NOMO-1 treated with DMSO at 0.1 percent for 48 hours (cell line): Measurements from ENCODE around the gene CHRNG.

ENCODE experiments used
- DNase-seq: peaks from one replicate; lab custom pipeline; 2025; ENCODE audit not compliant: unreplicated experiment; lab: John Stamatoyannopoulos, UW

The CHRNG gene

GRCh38 chr2:232505856-232506255 lies 33.6 kb upstream of the CHRNG start:
- DNase-seq = no peak

DNA sequence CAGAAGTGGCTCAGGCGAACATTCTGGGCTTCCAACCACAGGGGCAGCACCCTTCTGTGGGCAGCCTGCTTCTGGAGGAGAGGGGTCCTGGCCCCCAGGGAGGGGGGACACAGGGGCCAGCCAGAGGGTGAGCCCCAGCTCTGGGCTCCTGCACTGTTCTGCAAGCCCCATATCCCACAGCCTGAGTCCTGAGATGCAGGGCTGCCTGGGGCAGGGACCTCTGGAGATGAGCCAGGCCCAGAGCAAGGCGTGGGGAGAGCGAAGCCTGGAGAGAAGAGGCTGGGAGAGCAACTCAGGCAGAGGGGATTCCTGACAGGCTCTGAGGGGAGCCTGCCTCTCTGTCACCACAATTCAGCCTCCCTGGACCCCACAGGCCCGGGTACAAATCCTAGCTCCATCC lies 32.8 kb upstream of the CHRNG start:
- DNase-seq = no peak

DNA sequence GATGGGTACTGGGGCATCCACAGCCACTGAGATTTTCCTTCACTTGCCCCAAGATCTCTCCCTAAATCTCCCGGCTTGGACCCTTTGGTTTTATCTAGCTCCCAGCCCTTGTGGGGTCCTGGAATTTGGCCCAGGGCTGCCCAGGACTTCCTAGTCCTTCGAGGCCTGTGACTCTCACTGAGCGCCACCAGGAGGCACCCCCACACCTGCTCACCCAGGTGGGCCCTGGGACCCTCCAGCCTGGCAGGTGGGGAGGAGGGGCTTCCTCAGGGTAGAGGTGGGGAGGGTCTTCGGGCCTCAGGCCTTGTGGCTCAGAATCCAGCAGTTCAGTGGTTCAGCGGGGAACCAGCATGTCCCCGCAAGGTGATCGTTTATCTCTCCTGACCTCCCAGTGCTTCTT lies 31.2 kb upstream of the CHRNG start:
- no peak for DNase-seq

- no peak for DNase-seq
These were observed 28.1 kb upstream of the CHRNG start for GRCh38 chr2:232511336-232511890.

GRCh38 chr2:232512602-232513001 lies 26.9 kb upstream of the CHRNG start:
- no peak for DNase-seq

- no peak for DNase-seq
These were observed 26.1 kb upstream of the CHRNG start for GRCh38 chr2:232513353-232513752.

DNA sequence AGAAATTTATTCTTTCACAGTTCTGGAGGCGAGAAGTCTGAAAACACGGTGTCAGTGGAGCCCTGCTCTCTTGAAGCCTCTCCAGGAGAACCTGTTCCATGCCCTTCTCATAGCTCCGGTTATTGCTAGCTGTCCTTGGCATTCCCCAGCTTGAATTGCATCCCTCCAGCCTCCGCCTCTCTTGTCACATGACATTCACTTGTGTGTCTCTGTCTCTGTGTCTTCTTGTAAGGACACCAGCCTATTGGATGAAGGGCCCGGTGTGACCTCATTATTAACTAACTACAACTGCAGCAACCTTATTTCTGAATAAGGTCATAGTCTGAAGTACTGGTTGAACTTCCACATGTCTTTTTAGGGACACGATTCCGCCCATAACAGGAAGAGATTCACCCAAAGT lies 23.9 kb upstream of the CHRNG start:
- no peak for DNase-seq

- no peak for DNase-seq
These were observed 22.9 kb upstream of the CHRNG start for GRCh38 chr2:232516551-232516950.

GRCh38 chr2:232518844-232519243 lies 20.6 kb upstream of the CHRNG start:
- DNase-seq = no peak

- DNase-seq = no peak
These were observed 19.7 kb upstream of the CHRNG start, which contains the start of gene PRSS56 for GRCh38 chr2:232519581-232520438. Gene PRSS56, plus strand, starts transcription at chr2:232520388. Its CDS starts 211 bp downstream, at chr2:232520599.

DNA sequence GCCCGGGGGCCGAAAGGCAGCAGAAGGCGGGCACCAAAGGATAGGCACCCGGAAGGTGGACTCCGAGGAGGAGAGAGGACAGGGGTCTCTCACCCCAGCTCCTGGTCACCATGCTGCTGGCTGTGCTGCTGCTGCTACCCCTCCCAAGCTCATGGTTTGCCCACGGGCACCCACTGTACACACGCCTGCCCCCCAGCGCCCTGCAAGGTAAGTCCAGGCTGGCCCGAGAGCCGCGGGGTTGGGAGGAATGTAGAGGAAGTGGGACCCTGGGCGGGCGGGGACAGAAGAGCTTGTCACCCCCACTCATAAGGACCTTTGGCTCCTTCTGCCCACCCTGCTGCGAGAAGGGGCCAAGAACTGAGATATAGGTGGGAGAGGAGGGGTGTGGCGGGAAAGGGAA lies 19.0 kb upstream of the CHRNG start:
- DNase-seq = no peak

DNA sequence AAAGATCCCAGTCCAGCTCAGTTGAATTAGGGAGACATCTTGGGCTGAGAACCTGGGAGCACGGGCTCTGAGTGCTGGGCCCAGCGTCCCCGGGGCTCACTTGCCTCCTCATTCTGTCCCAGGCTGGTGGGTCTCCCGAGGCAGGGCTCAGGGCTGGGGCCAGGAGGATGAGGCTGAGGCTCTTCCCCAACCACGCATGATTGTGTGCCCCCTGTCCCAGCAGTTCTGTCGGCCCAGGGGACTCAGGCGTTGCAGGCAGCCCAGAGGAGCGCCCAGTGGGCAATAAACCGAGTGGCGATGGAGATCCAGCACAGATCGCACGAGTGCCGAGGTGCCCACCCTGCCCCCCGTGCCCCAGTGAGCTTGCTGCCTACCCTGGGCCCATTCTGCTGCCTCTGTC lies 18.4 kb upstream of the CHRNG start:
- no peak for DNase-seq

- peak; percentile 18 for DNase-seq
These were observed 17.4 kb upstream of the CHRNG start for GRCh38 chr2:232521959-232522622.

DNA sequence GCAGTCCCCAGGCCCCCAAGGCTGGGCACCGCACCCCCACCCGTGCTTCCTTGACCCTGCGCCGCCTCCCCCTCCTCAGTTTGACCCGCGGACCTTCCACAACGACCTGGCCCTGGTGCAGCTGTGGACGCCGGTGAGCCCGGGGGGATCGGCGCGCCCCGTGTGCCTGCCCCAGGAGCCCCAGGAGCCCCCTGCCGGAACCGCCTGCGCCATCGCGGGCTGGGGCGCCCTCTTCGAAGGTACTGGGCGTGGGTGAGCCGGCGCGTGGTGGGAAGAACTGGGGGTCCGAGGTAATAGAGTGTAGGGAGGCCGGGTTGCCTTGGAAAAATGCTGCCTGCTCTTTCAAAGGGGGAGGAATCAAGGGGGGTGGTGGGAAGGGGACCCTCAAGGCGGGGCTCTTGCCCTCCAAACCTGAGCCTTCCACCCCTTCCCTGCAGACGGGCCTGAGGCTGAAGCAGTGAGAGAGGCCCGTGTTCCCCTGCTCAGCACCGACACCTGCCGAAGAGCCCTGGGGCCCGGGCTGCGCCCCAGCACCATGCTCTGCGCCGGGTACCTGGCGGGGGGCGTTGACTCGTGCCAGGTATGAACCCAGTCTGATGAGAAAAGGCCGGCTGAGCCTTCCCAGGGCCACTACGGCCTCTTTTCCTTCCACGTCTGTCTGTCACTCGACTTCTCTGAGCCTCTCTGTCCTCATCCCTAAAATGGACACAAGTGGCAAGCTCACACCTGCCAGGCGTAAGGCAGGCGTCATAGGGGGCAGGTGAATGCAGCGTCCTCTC lies 16.7 kb upstream of the CHRNG start:
- DNase-seq = no peak

- no peak for DNase-seq
These were observed 16.1 kb upstream of the CHRNG start for GRCh38 chr2:232523402-232523681.

DNA sequence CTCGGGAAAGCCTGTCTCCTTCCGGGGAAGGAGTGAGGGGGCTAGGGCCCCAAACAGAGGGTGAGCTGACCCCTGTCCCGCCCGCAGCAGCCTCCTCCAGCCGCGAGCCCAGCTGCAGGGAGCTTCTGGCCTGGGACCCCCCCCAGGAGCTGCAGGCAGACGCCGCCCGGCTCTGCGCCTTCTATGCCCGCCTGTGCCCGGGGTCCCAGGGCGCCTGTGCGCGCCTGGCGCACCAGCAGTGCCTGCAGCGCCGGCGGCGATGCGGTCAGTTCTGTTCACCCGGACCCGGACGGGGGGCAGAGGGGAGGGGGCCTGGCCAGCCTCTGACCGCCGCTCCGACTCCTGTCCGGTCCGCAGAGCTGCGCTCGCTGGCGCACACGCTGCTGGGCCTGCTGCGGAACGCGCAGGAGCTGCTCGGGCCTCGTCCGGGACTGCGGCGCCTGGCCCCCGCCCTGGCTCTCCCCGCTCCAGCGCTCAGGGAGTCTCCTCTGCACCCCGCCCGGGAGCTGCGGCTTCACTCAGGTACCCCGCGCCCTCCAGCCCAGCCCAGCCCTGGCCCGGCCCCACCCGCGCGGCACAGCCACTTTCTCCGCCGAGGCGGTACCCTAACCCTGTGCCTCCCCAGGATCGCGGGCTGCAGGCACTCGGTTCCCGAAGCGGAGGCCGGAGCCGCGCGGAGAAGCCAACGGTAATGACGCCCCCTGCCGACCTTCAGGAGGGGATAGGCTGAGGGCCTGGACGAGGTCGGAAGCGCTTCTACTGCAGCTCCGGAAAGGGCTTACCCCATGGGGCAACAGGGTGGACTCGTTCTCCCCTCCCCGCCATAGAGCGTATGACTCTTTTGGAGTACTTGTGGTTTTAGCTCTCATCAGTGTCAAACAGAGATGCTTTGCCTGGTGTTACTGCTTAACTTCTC lies 15.6 kb upstream of the CHRNG start:
- peak; percentile 67 for DNase-seq

- no peak for DNase-seq
These were observed 14.7 kb upstream of the CHRNG start for GRCh38 chr2:232524771-232525170.

DNA sequence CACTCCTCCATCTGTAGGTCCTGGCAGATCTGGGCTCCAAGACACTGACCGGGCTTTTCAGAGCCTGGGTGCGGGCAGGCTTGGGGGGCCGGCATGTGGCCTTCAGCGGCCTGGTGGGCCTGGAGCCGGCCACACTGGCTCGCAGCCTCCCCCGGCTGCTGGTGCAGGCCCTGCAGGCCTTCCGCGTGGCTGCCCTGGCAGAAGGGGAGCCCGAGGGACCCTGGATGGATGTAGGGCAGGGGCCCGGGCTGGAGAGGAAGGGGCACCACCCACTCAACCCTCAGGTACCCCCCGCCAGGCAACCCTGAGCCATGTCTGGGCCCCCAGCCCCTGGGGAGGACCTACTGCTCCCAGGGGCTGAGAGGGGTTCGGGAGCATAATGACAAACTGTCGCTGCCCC lies 14.3 kb upstream of the CHRNG start:
- DNase-seq = no peak

DNA sequence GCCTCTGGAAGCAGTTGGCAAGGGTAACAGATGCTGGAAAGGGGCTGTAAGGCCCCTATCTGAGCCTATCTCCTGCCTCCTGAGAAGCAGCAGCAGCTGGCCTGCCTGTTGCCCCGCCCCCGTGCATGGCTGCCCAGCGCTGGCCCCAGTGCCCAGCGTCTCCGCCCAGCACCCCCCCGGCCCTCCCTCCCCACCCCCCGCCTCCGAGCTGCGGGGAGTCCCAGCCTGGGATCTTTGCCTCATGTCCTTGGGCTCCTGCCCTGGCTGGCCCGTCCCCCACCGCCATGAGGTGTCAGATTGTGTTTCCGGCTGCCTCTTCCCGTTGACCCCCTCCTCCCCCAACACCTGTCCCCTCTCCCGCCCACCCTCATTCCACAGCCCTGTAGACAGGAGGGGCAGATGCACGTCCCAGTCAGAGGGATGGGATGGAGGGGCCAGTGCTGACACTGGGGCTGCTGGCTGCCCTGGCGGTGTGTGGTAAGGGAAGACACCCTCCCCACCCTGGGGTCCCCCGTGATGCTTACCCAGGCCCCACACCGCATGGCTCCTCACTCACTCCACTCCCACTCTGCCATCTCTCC lies 13.6 kb upstream of the CHRNG start, which contains the start of gene CHRND:
TSS of gene CHRND (plus strand) at position 370 of the 581 bp plus-strand sequence. CDS start at position 426, 56 bp downstream.
- DNase-seq = no peak

DNA sequence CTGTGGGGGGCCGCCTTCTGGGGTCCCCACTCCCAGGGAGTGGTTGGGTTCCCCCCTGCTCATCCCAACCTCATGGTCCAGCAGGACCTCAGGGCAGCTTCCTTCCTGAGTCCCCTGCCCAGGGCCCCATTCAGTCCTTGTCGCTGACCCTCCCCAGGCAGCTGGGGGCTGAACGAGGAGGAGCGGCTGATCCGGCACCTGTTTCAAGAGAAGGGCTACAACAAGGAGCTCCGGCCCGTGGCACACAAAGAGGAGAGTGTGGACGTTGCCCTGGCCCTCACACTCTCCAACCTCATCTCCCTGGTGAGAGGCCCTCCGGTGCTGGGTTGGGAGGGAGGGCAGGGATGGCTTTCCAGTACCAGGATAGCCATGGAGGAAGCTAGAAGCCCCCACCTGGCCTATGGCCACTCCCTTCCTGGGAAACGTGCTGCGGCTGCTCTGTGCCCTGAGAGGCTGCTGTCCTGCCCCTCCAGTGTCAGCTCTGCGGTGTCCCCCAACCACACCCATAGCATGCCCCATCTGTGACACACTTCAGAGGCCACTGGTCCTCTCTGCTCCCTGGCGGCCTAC lies 13.0 kb upstream of the CHRNG start:
- DNase-seq = no peak
